ENCODE data around the gene RARA.
A peak's percentile ranks its signal among the peaks of the same experiment; 100 is the strongest.

Gene RARA

GRCh38 chr17:40316571-40317344, 7.8 kb downstream of the RARA start:
- peak; percentile 47 for DNase-seq

GRCh38 chr17:40317345-40317873, 8.4 kb downstream of the RARA start:
- no peak for DNase-seq

- DNase-seq = peak; percentile 91
Observed at GRCh38 chr17:40317880-40318829, 9.2 kb downstream of the RARA start.

GRCh38 chr17:40318830-40319391, 9.9 kb downstream of the RARA start:
- DNase-seq = no peak

GRCh38 chr17:40319651-40320540, 10.9 kb downstream of the RARA start:
- no peak for DNase-seq

- DNase-seq = no peak
Observed at GRCh38 chr17:40320756-40321523, 12.0 kb downstream of the RARA start.

GRCh38 chr17:40321524-40321929, 12.5 kb downstream of the RARA start:
- no peak for DNase-seq

- no peak for DNase-seq
Observed at GRCh38 chr17:40321961-40322357, 13.0 kb downstream of the RARA start.

GRCh38 chr17:40322358-40323315, 13.7 kb downstream of the RARA start:
- DNase-seq = no peak

GRCh38 chr17:40323391-40324381, 14.7 kb downstream of the RARA start:
- no peak for DNase-seq

GRCh38 chr17:40325156-40326013, 16.4 kb downstream of the RARA start:
- no peak for DNase-seq

- no peak for DNase-seq
Observed at GRCh38 chr17:40326014-40326831, 17.2 kb downstream of the RARA start.

- DNase-seq = no peak
Observed at GRCh38 chr17:40326832-40327199, 17.8 kb downstream of the RARA start.

- DNase-seq = no peak
Observed at GRCh38 chr17:40327244-40327729, 18.3 kb downstream of the RARA start.

GRCh38 chr17:40327735-40328385, 18.9 kb downstream of the RARA start:
- DNase-seq = no peak

- DNase-seq = no peak
Observed at GRCh38 chr17:40328386-40328766, 19.4 kb downstream of the RARA start.
